Stomach (tissue), 4 donors: ENCODE measurements around the gene UBE2D4.

Experiments
- CTCF ChIP-seq, 7 experiments: fragments of 450-650 bp in 4 of 7; fragments of 200-600 bp in 3 of 7; sonication (generic) in 3 of 7; IDR thresholded peaks; one replicate each; pipeline ENCODE4 v1.5.1; 2016 to 2019; ENCODE audit warnings: antibody characterized with exemption in 7 of 7, control low read depth in 2 of 7, mild to moderate bottlenecking in 1 of 7
- POLR2A ChIP-seq, 4 donors: fragments of 450-650 bp; IDR thresholded peaks; one replicate each; pipeline ENCODE4 v1.6.1; 2016; ENCODE audit warnings: antibody characterized with exemption in 4 of 4, control low read depth in 2 of 4, mild to moderate bottlenecking in 1 of 4, moderate library complexity in 1 of 4
- POLR2AphosphoS5 ChIP-seq, 3 donors: sonication (generic); formaldehyde crosslinking; IDR thresholded peaks; one replicate each; pipeline ENCODE4 v1.6.1; 2016; ENCODE audit warnings: antibody characterized with exemption in 3 of 3

GRCh38 chr7:43902542-43903054 lies 23.6 kb upstream of the UBE2D4 start:
- TF ChIP-seq CTCF (IDR thresholded peaks at IDR 0.05): no peak
- no peak for TF ChIP-seq POLR2A (IDR thresholded peaks at IDR 0.05)
- TF ChIP-seq POLR2AphosphoS5 (IDR thresholded peaks at IDR 0.05): no peak
